Bronchial epithelial cell (primary cell): ENCODE measurements around the gene DDX27. TPM values are rescaled to one million over a fixed set of nuclear protein-coding genes. Genes with fewer than 3 reads are reported as not detected.

Source experiments
- DNase-seq: peaks from one replicate; pipeline ENCODE4 v3.0.0-alpha.2; 2010; ENCODE audit warnings: low read depth
- FAIRE-seq: peaks from 2 replicates; lab custom pipeline; 2011; peaks lifted over from hg19 to GRCh38; lab: Jason Lieb, UNC
- H3K27me3 ChIP-seq: 2 replicates; pipeline ENCODE4 v1.5.1; 2011; ENCODE audit warnings: low read length; ENCODE audit not compliant: control insufficient read depth, insufficient read depth
- H3K36me3 ChIP-seq: 2 replicates; pipeline ENCODE4 v1.5.1; 2011; ENCODE audit warnings: low read length; ENCODE audit not compliant: control insufficient read depth, insufficient read depth
- H3K4me3 ChIP-seq: 2 replicates; pipeline ENCODE4 v1.5.1; 2011; ENCODE audit warnings: mild to moderate bottlenecking, low read depth, low read length, control low read depth
- CTCF ChIP-seq: IDR thresholded peaks from 2 replicates; pipeline ENCODE4 v1.5.1; 2011; ENCODE audit warnings: mild to moderate bottlenecking, moderate library complexity, low read length, control low read depth, inconsistent platforms; ENCODE audit not compliant: insufficient read depth, severe bottlenecking
- total RNA-seq: library from RNA; depleted of rRNA; stranded (reverse); fragments of >200 nt; gene quantifications from 2 replicates; pipeline ENCODE4 v1.2.1, GENCODE V29; 2014

The DDX27 gene
- total RNA-seq, 1 donor from 2014 or later: 49.8 TPM

DNA sequence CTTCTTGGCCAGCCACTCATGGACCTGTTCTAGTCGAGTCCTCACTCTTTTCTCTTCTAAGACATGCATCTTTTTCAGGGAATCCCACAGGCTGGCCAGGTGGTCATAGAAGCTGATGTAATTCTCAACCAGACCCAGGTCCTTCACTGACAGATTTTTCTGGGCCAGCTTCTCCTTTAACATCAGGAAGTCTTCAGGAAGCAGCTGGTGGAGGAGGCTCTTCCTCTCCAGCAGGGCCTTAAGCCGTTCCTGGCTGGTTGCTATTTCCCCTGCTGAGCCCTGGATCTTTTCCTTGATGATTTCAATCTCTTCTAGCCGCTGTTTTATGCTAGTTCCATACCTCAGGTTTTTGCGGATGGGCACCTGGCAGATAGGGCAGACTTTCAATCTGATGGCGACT, 28.6 kb downstream of the DDX27 start:
- no peaks in the 10 kb centered on the region for H3K27me3 ChIP-seq
- peaks cover 22% of the 10 kb centered on the region for H3K36me3 ChIP-seq
- DNase-seq (no peak), FAIRE-seq (no peak)
- no peak overlapping the region for H3K4me3 ChIP-seq
- TF ChIP-seq CTCF: no peak

- FAIRE-seq: no peak
- peaks cover 24% of the 10 kb centered on the region for H3K36me3 ChIP-seq
These were observed 29.1 kb downstream of the DDX27 start for GRCh38 chr20:49248301-49248700.

DNA sequence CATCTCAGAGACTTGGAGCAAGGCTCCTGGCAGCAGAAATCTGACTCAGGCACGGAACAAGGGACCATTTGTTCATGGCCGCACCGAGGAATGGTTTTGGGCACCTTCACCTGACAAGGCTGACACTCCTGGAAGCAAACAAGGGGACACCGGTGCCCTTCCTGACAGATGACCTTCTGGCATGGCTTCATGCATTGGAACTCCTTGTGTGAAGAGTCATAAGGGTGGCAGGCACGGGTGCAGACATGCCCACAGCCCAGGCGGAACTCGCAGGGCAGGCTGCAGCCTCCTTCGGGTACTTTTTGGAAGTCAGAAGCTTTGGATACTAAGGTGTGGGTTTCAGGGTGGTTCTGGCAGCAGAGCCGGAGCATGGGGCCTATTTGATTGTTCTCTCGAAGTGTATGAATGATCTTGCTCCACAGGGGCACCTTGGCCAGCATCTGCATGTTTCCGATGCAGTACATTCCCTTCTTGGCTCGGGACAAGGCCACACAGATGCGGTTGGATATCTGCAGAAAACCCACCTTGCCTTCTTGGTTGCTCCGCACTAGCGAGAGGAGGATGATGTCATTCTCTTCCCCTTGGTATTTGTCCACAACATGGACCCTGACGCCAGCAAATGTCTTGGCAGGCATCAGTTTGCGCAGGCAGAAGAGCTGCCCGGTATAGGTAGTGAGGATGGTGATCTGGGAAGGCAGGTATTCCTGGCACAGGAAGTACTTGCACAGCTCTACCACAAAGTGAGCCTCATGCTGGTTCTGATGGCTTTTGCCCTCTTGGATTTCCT, 29.9 kb downstream of the DDX27 start:
- H3K36me3 ChIP-seq: peaks cover 28% of the 10 kb centered on the region
- peak; percentile 23 for FAIRE-seq
- no peak overlapping the region for H3K4me3 ChIP-seq
- DNase-seq: peak; percentile 15
- TF ChIP-seq CTCF: no peak
- H3K27me3 ChIP-seq: no peaks in the 10 kb centered on the region

More at GRCh38 chr20:49248301-49248700, 29.1 kb downstream of the DDX27 start:
- no peak for TF ChIP-seq CTCF
- H3K4me3 ChIP-seq: no peak overlapping the region
- no peak for DNase-seq
- no peaks in the 10 kb centered on the region for H3K27me3 ChIP-seq

GRCh38 chr20:49252556-49253350, 33.5 kb downstream of the DDX27 start:
- DNase-seq (no peak), FAIRE-seq (no peak)
- Histone ChIP-seq H3K27me3 (no peaks in the 10 kb centered on the region), H3K4me3 (no peak overlapping the region), H3K36me3 (peaks cover 45% of the 10 kb centered on the region)
- TF ChIP-seq CTCF: no peak

GRCh38 chr20:49256261-49256660, 37.0 kb downstream of the DDX27 start:
- TF ChIP-seq CTCF: no peak
- no peak for FAIRE-seq
- DNase-seq: no peak
- no peaks in the 10 kb centered on the region for H3K27me3 ChIP-seq
- H3K36me3 ChIP-seq: peaks cover 36% of the 10 kb centered on the region
- H3K4me3 ChIP-seq: no peak overlapping the region
